CD4-positive, alpha-beta memory T cell (primary cell): ENCODE data around the gene GPR149. TPM values are rescaled to one million over a fixed set of nuclear protein-coding genes. Genes with fewer than 3 reads are reported as not detected.
A peak's percentile ranks its signal among the peaks of the same experiment; 100 is the strongest.

ENCODE experiments used
- CTCF ChIA-PET: fragments of 350-600 bp; sonication (Branson Sonifier 250); formaldehyde crosslinking; loops from one replicate; lab custom pipeline; 2021; ENCODE audit warnings: inconsistent platforms; ENCODE audit not compliant: partially characterized antibody; lab: Charles Lee
- POLR2A ChIA-PET: fragments of 350-600 bp; sonication (Branson Sonifier 250); formaldehyde crosslinking; loops from one replicate; lab custom pipeline; 2021; ENCODE audit not compliant: partially characterized antibody; lab: Charles Lee
- DNase-seq, 5 donors: peaks; one replicate each; pipeline versions ENCODE4 v3.0.0 to v3.0.0-alpha.2; 2020 to 2022; ENCODE audit warnings: mixed read lengths in 1 of 5
- H3K27ac ChIP-seq: one replicate; pipeline ENCODE4 v1.7.0; 2013; ENCODE audit warnings: low read depth, low read length
- H3K27me3 ChIP-seq: 2 replicates; pipeline ENCODE4 v1.7.0; 2013; ENCODE audit warnings: mild to moderate bottlenecking, low read length, moderate library complexity; ENCODE audit not compliant: insufficient read depth
- H3K36me3 ChIP-seq: 2 replicates; pipeline ENCODE4 v1.7.0; 2013; ENCODE audit warnings: mild to moderate bottlenecking, low read length, moderate library complexity; ENCODE audit not compliant: insufficient read depth
- H3K4me1 ChIP-seq: 2 replicates; pipeline ENCODE4 v1.7.0; 2013; ENCODE audit warnings: mild to moderate bottlenecking, low read length, moderate library complexity; ENCODE audit not compliant: insufficient read depth
- H3K4me3 ChIP-seq, 2 donors: one replicate each; pipeline ENCODE4 v1.7.0; 2013; ENCODE audit warnings: low read length in 2 of 2, mild to moderate bottlenecking in 1 of 2
- H3K9me3 ChIP-seq, 2 donors: one replicate each; pipeline ENCODE4 v1.7.0; 2013; ENCODE audit warnings: low read length in 2 of 2, control low read depth in 1 of 2; ENCODE audit not compliant: control insufficient read depth in 1 of 2
- H3K27ac Mint-ChIP-seq, 7 donors: one replicate each; pipeline ENCODE4 v1.8.0; 2020 to 2021; ENCODE audit warnings: mixed read lengths in 7 of 7, mild to moderate bottlenecking in 6 of 7, inconsistent platforms in 3 of 7, moderate library complexity in 3 of 7
- H3K27me3 Mint-ChIP-seq, 2 donors: one replicate each; pipeline ENCODE4 v1.8.0; 2020 to 2021; ENCODE audit warnings: mixed read lengths in 2 of 2
- H3K36me3 Mint-ChIP-seq, 2 donors: one replicate each; pipeline ENCODE4 v1.8.0; 2020 to 2021; ENCODE audit warnings: mixed read lengths in 2 of 2, inconsistent platforms in 1 of 2, mild to moderate bottlenecking in 1 of 2
- H3K4me1 Mint-ChIP-seq, 4 donors: one replicate each; pipeline ENCODE4 v1.8.0; 2020 to 2021; ENCODE audit warnings: mixed read lengths in 4 of 4, mild to moderate bottlenecking in 1 of 4
- H3K4me3 Mint-ChIP-seq, 8 donors: one replicate each; pipeline ENCODE4 v1.8.0; 2020 to 2021; ENCODE audit warnings: mixed read lengths in 8 of 8, mild to moderate bottlenecking in 7 of 8, moderate library complexity in 6 of 8, inconsistent platforms in 3 of 8
- H3K9me3 Mint-ChIP-seq, 8 donors: one replicate each; pipeline ENCODE4 v1.8.0; 2020 to 2021; ENCODE audit warnings: mixed read lengths in 8 of 8, mild to moderate bottlenecking in 5 of 8, inconsistent platforms in 3 of 8, moderate library complexity in 1 of 8
- intact Hi-C: fragments of 100-400 bp; cut with micrococcal nuclease; formaldehyde crosslinking; loops from one replicate; pipeline ENCODE4 v1.15.1; 2023
- polyA plus RNA-seq, 2 donors: library from polyadenylated mRNA; unstranded; fragments of 300-500 nt; fragmentation: Illumina TruSeq; gene quantifications; one replicate each; pipeline ENCODE4 v1.2.3, GENCODE V29; 2021
- total RNA-seq, 2 experiments: library from RNA; stranded (reverse); gene quantifications; one replicate each; pipeline ENCODE4 v1.2.3, GENCODE V29; 2021

The GPR149 gene
- total and polyA plus RNA-seq, 4 experiments from 2014 or later, result not detected

- no peak overlapping the region for H3K4me3 ChIP-seq
- peaks cover 62% of the 10 kb centered on the region for H3K4me1 ChIP-seq
- CTCF ChIA-PET, result no interaction called here
- Mint-ChIP-seq H3K4me3 (peak overlapping the region in 5 of 8 donors; percentile 2 to 68 (median 35)), H3K27me3 (no peaks in the 10 kb centered on the region), H3K27ac (peak overlapping the region in 6 of 7 donors; percentile 2 to 81 (median 66)), H3K4me1 (peaks cover 5 to 31% (median 21%) of the 10 kb centered on the region in 4 donors), H3K36me3 (peaks cover 37 to 49% of the 10 kb centered on the region in 2 donors), H3K9me3 (no peaks in the 10 kb centered on the region)
- no peak for DNase-seq
- peak overlapping the region; percentile 8 for H3K27ac ChIP-seq
- POLR2A ChIA-PET, result no interaction called here
- H3K36me3 ChIP-seq, result peaks cover 24% of the 10 kb centered on the region
- intact Hi-C loops, result no loop called here
- no peaks in the 10 kb centered on the region for H3K27me3 ChIP-seq
- no peaks in the 10 kb centered on the region for H3K9me3 ChIP-seq
Observed at GRCh38 chr3:154316974-154317767, 112.8 kb downstream of the GPR149 start.

DNA sequence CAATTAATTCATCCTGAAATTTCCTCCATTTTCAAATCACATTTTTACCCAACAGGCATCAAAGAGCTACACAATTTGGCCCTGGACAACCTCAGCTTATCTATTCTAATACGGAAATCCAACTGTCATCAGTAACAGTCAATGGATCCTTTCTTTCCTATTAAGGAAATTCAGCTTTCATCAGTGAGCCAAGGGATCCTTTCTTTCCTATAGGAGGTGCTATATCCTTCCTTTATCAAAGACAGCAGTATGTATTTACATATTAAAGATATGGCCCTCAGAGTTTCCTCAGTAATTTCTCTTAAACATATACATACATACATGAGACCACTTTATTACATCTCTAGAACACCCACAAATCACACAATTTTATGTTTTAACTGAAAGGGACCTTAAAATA is 115.8 kb downstream of the GPR149 start:
- Mint-ChIP-seq H3K4me1 (peaks cover 10 to 30% (median 19%) of the 10 kb centered on the region in 4 donors), H3K27ac (peak overlapping the region in 5 of 7 donors; percentile 6 to 53 (median 8))
- peaks cover 32% of the 10 kb centered on the region for H3K36me3 ChIP-seq

GRCh38 chr3:154310840-154311239 is 119.2 kb downstream of the GPR149 start:
- Mint-ChIP-seq H3K27ac (peak overlapping the region in 1 of 7 donors; percentile 28), H3K36me3 (peaks cover 59 to 71% of the 10 kb centered on the region in 2 donors), H3K9me3 (no peaks in the 10 kb centered on the region), H3K4me1 (peaks cover 18 to 26% (median 21%) of the 10 kb centered on the region in 4 donors), H3K27me3 (no peaks in the 10 kb centered on the region), H3K4me3 (no peak overlapping the region)
- intact Hi-C loops, result no loop called here
- H3K36me3 ChIP-seq, result peaks cover 49% of the 10 kb centered on the region
- DNase-seq, result no peak
- H3K4me1 ChIP-seq, result peaks cover 9% of the 10 kb centered on the region
- no peak overlapping the region for H3K4me3 ChIP-seq
- CTCF ChIA-PET, result no interaction called here
- no peak overlapping the region for H3K27ac ChIP-seq
- no peaks in the 10 kb centered on the region for H3K9me3 ChIP-seq
- no peaks in the 10 kb centered on the region for H3K27me3 ChIP-seq
- POLR2A ChIA-PET, result interaction anchor here (1.2 kb wide), 1 partner anchor 14 kb away, joined by 3 read pairs; the partner anchor contains the start of gene DHX36

More for the DNA sequence above, 115.8 kb downstream of the GPR149 start:
- Mint-ChIP-seq H3K9me3 (no peaks in the 10 kb centered on the region), H3K36me3 (peaks cover 44 to 62% of the 10 kb centered on the region in 2 donors), H3K4me3 (no peak overlapping the region), H3K27me3 (no peaks in the 10 kb centered on the region)
- intact Hi-C loops, result no loop called here
- CTCF ChIA-PET, result interaction anchor here (0.9 kb wide), 1 partner anchor 1274 kb away, joined by 3 read pairs; no protein-coding TSS in a partner anchor
- DNase-seq, result no peak
- no peaks in the 10 kb centered on the region for H3K27me3 ChIP-seq
- H3K4me1 ChIP-seq, result peaks cover 32% of the 10 kb centered on the region
- POLR2A ChIA-PET, result interaction anchor here (1.4 kb wide), 1 partner anchor 9 kb away, joined by 6 read pairs; the partner anchor contains the start of gene DHX36
- H3K27ac ChIP-seq, result no peak overlapping the region
- H3K4me3 ChIP-seq, result no peak overlapping the region
- H3K9me3 ChIP-seq, result no peaks in the 10 kb centered on the region

- Histone ChIP-seq H3K9me3 (no peaks in the 10 kb centered on the region), H3K4me3 (no peak overlapping the region), H3K27me3 (no peaks in the 10 kb centered on the region), H3K27ac (no peak overlapping the region), H3K36me3 (peaks cover 58% of the 10 kb centered on the region), H3K4me1 (peaks cover 9% of the 10 kb centered on the region)
- peak overlapping the region in 5 of 7 donors; percentile 6 to 57 (median 19) for H3K27ac Mint-ChIP-seq
- H3K9me3 Mint-ChIP-seq, result no peaks in the 10 kb centered on the region
- no peak for DNase-seq
- intact Hi-C loops, result no loop called here
- POLR2A ChIA-PET, result no interaction called here
- H3K27me3 Mint-ChIP-seq, result no peaks in the 10 kb centered on the region
- CTCF ChIA-PET, result no interaction called here
- peaks cover 51 to 68% of the 10 kb centered on the region in 2 donors for H3K36me3 Mint-ChIP-seq
- H3K4me1 Mint-ChIP-seq, result peaks cover 14 to 17% (median 15%) of the 10 kb centered on the region in 4 donors
- no peak overlapping the region for H3K4me3 Mint-ChIP-seq
Observed at GRCh38 chr3:154307363-154307762, 122.6 kb downstream of the GPR149 start.

DNA sequence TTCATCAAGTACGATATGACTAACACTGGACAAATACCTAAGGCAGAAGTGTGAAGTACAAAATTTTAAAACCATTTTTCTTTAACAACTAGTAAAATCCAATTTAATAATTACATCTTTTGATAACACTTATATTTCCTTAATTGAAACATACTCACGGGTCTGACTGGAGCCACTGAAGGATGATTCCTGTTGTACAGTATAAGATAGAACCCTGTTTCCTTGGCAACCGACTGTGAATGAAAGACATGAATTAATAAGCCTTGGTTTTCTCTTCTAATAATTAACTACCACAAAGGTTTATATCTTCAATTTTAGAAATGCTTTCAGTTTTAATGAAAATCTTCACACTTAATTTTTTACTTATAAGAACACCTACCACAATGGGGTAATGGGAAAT is 125.1 kb downstream of the GPR149 start:
- no peak for DNase-seq
- Mint-ChIP-seq H3K27me3 (no peaks in the 10 kb centered on the region), H3K9me3 (no peaks in the 10 kb centered on the region), H3K36me3 (peaks cover 65 to 79% of the 10 kb centered on the region in 2 donors), H3K4me3 (no peak overlapping the region), H3K4me1 (peaks cover 12 to 17% (median 16%) of the 10 kb centered on the region in 4 donors), H3K27ac (no peak overlapping the region)
- CTCF ChIA-PET, result no interaction called here
- Histone ChIP-seq H3K4me1 (peaks cover 9% of the 10 kb centered on the region), H3K27me3 (no peaks in the 10 kb centered on the region), H3K36me3 (peaks cover 77% of the 10 kb centered on the region), H3K4me3 (no peak overlapping the region), H3K9me3 (no peaks in the 10 kb centered on the region), H3K27ac (no peak overlapping the region)
- POLR2A ChIA-PET, result no interaction called here
- intact Hi-C loops, result no loop called here

DNA sequence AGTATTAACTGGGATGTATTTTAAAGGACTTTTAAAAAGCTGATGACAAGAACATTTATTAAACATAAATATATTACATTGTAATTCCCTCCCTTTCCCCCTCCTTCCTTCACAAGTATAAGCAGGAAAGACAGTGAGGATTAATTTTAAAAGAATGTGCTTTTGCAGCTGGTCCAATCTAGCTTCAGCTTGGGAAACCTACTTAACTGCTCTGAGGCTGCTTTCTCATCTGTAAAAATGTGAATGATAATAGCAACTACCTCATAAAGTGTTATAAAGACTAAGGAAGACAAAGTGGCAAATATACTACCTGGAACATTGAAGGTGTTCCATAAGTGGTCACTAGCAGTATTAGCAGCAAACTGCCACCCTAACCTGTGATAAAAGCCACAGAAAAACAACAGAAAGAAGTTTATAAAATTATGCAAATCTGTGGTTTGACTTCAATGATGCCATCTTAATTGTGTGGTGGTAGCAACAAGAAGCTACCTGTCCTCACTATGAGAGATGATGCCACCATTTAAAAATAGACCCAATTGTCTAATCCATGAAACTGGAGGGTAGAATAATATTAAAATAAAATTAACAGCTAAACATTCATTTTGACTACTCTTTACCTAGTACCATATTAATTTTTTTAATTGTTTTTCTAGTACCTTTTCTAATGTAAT is 125.7 kb downstream of the GPR149 start:
- peaks cover 11 to 15% (median 13%) of the 10 kb centered on the region in 4 donors for H3K4me1 Mint-ChIP-seq

DNA sequence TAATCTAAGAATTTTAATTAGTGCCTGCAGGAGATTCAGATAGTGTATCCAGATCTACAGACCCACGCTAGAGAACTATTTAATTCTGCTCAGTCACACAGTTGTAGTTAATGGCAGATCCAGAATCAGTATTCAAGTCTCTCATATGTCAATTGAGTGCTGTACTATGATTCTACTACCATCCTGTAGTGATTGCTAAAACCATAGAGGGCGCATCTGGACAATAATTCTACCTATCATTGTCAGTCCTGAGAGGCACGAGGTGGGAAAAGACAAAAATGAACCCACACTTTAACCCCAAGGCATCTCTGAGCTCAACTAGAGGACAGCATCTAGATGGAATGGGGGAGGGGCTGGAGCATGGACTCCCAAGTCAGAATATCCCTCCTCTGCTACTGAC is 128.4 kb downstream of the GPR149 start:
- Mint-ChIP-seq H3K4me1 (peaks cover 0 to 8% (median 2%) of the 10 kb centered on the region in 4 donors), H3K36me3 (peaks cover 60 to 68% of the 10 kb centered on the region in 2 donors), H3K9me3 (no peaks in the 10 kb centered on the region), H3K27me3 (no peaks in the 10 kb centered on the region), H3K27ac (no peak overlapping the region), H3K4me3 (no peak overlapping the region)
- H3K36me3 ChIP-seq, result peaks cover 59% of the 10 kb centered on the region
- H3K4me1 ChIP-seq, result no peaks in the 10 kb centered on the region
- no peaks in the 10 kb centered on the region for H3K9me3 ChIP-seq
- CTCF ChIA-PET, result no interaction called here
- intact Hi-C loops, result no loop called here
- H3K27me3 ChIP-seq, result no peaks in the 10 kb centered on the region
- no peak overlapping the region for H3K27ac ChIP-seq
- POLR2A ChIA-PET, result no interaction called here
- no peak for DNase-seq
- no peak overlapping the region for H3K4me3 ChIP-seq

More for the DNA sequence above, 125.7 kb downstream of the GPR149 start:
- Histone ChIP-seq H3K27me3 (no peaks in the 10 kb centered on the region), H3K27ac (no peak overlapping the region), H3K36me3 (peaks cover 70% of the 10 kb centered on the region), H3K9me3 (no peaks in the 10 kb centered on the region), H3K4me3 (no peak overlapping the region), H3K4me1 (peaks cover 9% of the 10 kb centered on the region)
- no peak for DNase-seq
- Mint-ChIP-seq H3K36me3 (peaks cover 64 to 78% of the 10 kb centered on the region in 2 donors), H3K9me3 (no peaks in the 10 kb centered on the region), H3K4me3 (no peak overlapping the region), H3K27me3 (no peaks in the 10 kb centered on the region), H3K27ac (no peak overlapping the region)
- POLR2A ChIA-PET, result no interaction called here
- CTCF ChIA-PET, result no interaction called here
- intact Hi-C loops, result no loop called here
